ENCODE data around the gene ATP11C. TPM values are rescaled to one million over a fixed set of nuclear protein-coding genes. Genes with fewer than 3 reads are reported as not detected.

The ATP11C gene
- total and polyA plus RNA-seq, 4 donors = 2.6 to 23.5 (median 10.0) TPM

GRCh38 chrX:139881130-139881529 lies 51.7 kb downstream of the ATP11C start:
- TF ChIP-seq, protein P1, sequence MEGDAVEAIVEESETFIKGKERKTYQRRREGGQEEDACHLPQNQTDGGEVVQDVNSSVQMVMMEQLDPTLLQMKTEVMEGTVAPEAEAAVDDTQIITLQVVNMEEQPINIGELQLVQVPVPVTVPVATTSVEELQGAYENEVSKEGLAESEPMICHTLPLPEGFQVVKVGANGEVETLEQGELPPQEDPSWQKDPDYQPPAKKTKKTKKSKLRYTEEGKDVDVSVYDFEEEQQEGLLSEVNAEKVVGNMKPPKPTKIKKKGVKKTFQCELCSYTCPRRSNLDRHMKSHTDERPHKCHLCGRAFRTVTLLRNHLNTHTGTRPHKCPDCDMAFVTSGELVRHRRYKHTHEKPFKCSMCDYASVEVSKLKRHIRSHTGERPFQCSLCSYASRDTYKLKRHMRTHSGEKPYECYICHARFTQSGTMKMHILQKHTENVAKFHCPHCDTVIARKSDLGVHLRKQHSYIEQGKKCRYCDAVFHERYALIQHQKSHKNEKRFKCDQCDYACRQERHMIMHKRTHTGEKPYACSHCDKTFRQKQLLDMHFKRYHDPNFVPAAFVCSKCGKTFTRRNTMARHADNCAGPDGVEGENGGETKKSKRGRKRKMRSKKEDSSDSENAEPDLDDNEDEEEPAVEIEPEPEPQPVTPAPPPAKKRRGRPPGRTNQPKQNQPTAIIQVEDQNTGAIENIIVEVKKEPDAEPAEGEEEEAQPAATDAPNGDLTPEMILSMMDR (IDR thresholded peaks at IDR 0.05; ENCODE audit: control extremely low read depth, extremely low read depth) = no peak
- no peaks in the 10 kb centered on the region for H3K36me3 ChIP-seq (ENCODE audit: control insufficient read depth in 4 of 4, insufficient read depth in 4 of 4, low read length in 4 of 4)
- DNase-seq = no peak
- no peak for ATAC-seq (ENCODE audit: insufficient read depth, low FRiP score)
- WGBS, 2 donors = 63 to 64% methylated on average over 4 of the region's 4 CpGs
- H3K4me3 ChIP-seq = no peak overlapping the region
- H3K27ac ChIP-seq (ENCODE audit: low read depth in 1 of 2, low read length in 1 of 2) = no peak overlapping the region
- H3K9me3 ChIP-seq (ENCODE audit: control insufficient read depth in 4 of 4, insufficient read depth in 3 of 4, low read length in 3 of 4) = no peaks in the 10 kb centered on the region
- H3K27me3 ChIP-seq (ENCODE audit: control insufficient read depth in 3 of 3, insufficient read depth in 3 of 3, low read length in 2 of 3) = peaks cover 0 to 2% (median 0%) of the 10 kb centered on the region in 3 donors
- H3K4me1 ChIP-seq (ENCODE audit: control insufficient read depth in 5 of 5, insufficient read depth in 5 of 5, low read length in 5 of 5) = peaks cover 0 to 6% (median 0%) of the 10 kb centered on the region in 5 donors
- no peak overlapping the region for H3K9ac ChIP-seq (ENCODE audit: insufficient read depth in 1 of 2, low read length in 2 of 2)

- ATAC-seq (ENCODE audit: insufficient read depth, low FRiP score) (no peak), DNase-seq (no peak)
- H3K4me3 ChIP-seq = no peak overlapping the region
- 82 to 95% methylated on average over 11 of the region's 11 CpGs for WGBS, 2 donors
- H3K9ac ChIP-seq (ENCODE audit: insufficient read depth in 1 of 2, low read length in 2 of 2) = no peak overlapping the region
- TF ChIP-seq, protein P1 (IDR thresholded peaks at IDR 0.05; ENCODE audit: control extremely low read depth, extremely low read depth) = no peak
- peaks cover 0 to 4% (median 0%) of the 10 kb centered on the region in 5 donors for H3K4me1 ChIP-seq (ENCODE audit: control insufficient read depth in 5 of 5, insufficient read depth in 5 of 5, low read length in 5 of 5)
- peaks cover 0 to 2% (median 0%) of the 10 kb centered on the region in 3 donors for H3K27me3 ChIP-seq (ENCODE audit: control insufficient read depth in 3 of 3, insufficient read depth in 3 of 3, low read length in 2 of 3)
- no peak overlapping the region for H3K27ac ChIP-seq (ENCODE audit: low read depth in 1 of 2, low read length in 1 of 2)
- H3K9me3 ChIP-seq (ENCODE audit: control insufficient read depth in 4 of 4, insufficient read depth in 3 of 4, low read length in 3 of 4) = no peaks in the 10 kb centered on the region
- H3K36me3 ChIP-seq (ENCODE audit: control insufficient read depth in 4 of 4, insufficient read depth in 4 of 4, low read length in 4 of 4) = no peaks in the 10 kb centered on the region
Measured at GRCh38 chrX:139877710-139878414, 55.0 kb downstream of the ATP11C start.

DNA sequence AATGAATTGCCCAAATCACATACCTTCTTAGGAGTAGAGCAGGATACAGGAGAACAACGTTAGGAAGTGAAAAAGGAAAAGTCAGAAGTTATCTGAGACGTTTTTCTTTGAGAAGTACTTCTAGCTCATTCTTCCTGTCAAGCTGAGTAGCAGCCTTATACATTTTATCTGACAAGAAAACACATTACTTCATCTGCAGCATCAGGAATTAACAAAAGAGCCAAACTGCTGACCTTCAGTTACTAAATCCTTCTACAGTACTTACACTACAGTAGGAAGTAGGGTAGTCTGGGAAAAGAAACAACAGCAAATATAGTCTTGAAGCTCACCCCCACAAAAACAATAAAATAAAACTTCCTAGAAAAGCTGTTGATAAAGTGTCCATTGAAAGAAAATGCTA lies 57.0 kb downstream of the ATP11C start:
- H3K4me3 ChIP-seq = no peak overlapping the region
- ATAC-seq (ENCODE audit: insufficient read depth, low FRiP score) = no peak
- no peaks in the 10 kb centered on the region for H3K9me3 ChIP-seq (ENCODE audit: control insufficient read depth in 4 of 4, insufficient read depth in 3 of 4, low read length in 3 of 4)
- H3K4me1 ChIP-seq (ENCODE audit: control insufficient read depth in 5 of 5, insufficient read depth in 5 of 5, low read length in 5 of 5) = no peaks in the 10 kb centered on the region
- TF ChIP-seq, protein P1 (IDR thresholded peaks at IDR 0.05; ENCODE audit: control extremely low read depth, extremely low read depth) = no peak
- DNase-seq = no peak
- H3K36me3 ChIP-seq (ENCODE audit: control insufficient read depth in 4 of 4, insufficient read depth in 4 of 4, low read length in 4 of 4) = no peaks in the 10 kb centered on the region
- WGBS, 2 donors = 22 to 25% methylated on average over 2 of the region's 2 CpGs
- no peak overlapping the region for H3K9ac ChIP-seq (ENCODE audit: insufficient read depth in 1 of 2, low read length in 2 of 2)
- H3K27me3 ChIP-seq (ENCODE audit: control insufficient read depth in 3 of 3, insufficient read depth in 3 of 3, low read length in 2 of 3) = peaks cover 0 to 2% (median 0%) of the 10 kb centered on the region in 3 donors
- no peak overlapping the region for H3K27ac ChIP-seq (ENCODE audit: low read depth in 1 of 2, low read length in 1 of 2)

Measured in lung (tissue), 12 donors.